ENCODE measurements around the gene CDYL2.

Gene CDYL2

DNA sequence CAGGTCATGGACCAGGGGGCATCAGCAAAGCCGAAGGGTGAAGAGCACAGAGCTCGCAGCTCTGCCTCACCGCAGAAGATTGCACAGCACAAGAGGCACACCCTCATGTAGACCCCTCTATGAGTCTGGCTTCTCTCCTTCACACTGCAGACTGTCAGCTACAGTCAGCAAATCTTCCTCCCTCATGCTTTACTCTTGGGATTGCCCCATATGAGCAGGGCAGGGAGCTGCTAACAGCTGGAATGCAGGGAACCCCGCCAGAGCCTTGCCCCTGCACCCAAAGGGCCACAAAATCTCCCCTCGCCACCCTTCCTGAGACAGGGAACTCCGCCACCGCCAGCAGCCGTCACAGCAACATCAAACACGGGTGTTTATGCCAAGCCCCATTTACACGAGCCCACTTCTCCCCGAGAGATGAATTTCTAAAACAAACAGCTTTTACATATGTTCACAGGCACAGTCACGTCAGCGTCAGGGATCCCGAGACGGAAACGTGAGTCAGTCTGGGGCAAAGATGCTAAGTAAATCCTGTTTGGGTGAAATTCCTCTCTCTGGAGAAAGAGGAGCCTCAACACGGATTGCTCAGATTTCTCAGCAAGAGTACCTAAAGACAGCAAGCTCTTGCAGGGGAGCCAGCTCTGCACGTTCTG is 121.9 kb downstream of the CDYL2 start:
- Histone ChIP-seq H3K27me3 (ENCODE audit: insufficient read depth, low read length, poor library complexity) (no peaks in the 10 kb centered on the region), H2AK5ac (ENCODE audit: low read length) (no peak overlapping the region), H2BK5ac (ENCODE audit: low read length) (no peak overlapping the region), H3K4me3 (ENCODE audit: low read length) (no peak overlapping the region), H3K4me1 (ENCODE audit: control insufficient read depth, low read depth, low read length) (no peaks in the 10 kb centered on the region), H3K4me2 (ENCODE audit: low read length) (no peak overlapping the region), H3K18ac (ENCODE audit: low read length) (no peak overlapping the region), H4K8ac (ENCODE audit: low read depth, low read length) (no peak overlapping the region), H3K56ac (ENCODE audit: low read length) (no peak overlapping the region), H2BK15ac (replicated peaks; ENCODE audit: low read depth) (no peak overlapping the region), H3K36me3 (ENCODE audit: control insufficient read depth, insufficient read depth, low read length) (no peaks in the 10 kb centered on the region), H3K27ac (ENCODE audit: low read depth, low read length) (no peak overlapping the region), H3K4ac (ENCODE audit: low read depth, low read length) (no peak overlapping the region), H3K79me2 (ENCODE audit: control insufficient read depth, insufficient read depth, low read length) (no peaks in the 10 kb centered on the region), H3K9ac (ENCODE audit: low read length) (no peak overlapping the region), H3K79me1 (ENCODE audit: low read length) (no peaks in the 10 kb centered on the region), H4K5ac (ENCODE audit: low read length) (no peak overlapping the region), H2BK120ac (ENCODE audit: low read depth, low read length) (no peak overlapping the region), H3K23ac (ENCODE audit: low read length) (no peak overlapping the region)
- DNase-seq: no peak
- no CpG with 5 or more reads among the region's 18 CpGs for WGBS (ENCODE audit: extremely low coverage, insufficient coverage, low lambda C conversion rate)

DNA sequence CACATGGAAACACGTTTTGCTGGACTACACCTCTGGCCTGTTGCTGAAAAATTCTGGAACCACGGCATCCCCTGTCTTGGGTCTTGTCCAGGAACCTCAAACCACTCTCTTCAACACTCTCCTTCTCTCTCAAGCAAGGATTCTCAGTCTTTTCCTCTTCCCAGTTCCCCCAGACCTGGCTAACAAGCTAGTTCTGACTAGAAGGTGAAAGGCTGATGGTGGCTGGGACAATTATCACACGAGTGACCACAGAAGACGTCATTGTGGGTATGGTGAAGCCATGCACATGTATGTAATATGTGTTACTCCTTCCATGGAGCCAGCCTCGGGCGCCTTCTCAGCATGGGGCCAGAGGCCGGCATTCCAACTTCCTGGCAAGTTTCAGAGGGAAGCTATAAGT is 123.0 kb downstream of the CDYL2 start:
- DNase-seq: no peak

DNA sequence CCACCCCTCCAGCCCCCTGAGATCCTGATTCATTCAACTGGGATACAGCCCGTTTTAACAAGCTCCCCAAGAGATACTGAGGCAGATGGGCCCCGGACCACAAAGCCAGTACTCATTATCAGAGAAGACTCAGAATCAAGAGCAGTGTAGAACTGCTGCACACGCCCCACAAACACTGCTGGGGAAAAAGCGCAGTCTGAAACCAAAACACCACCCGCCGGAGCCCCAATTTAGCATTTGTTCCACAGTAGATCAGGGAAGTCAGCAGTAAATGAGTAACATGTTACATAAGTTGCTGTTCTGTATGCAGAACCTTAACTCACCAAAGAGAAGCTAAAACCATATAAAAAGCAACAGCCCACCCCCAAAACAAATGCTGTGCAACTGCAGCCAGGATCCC is 123.6 kb downstream of the CDYL2 start:
- no CpG with 5 or more reads among the region's 6 CpGs for WGBS (ENCODE audit: extremely low coverage, insufficient coverage, low lambda C conversion rate)
- Histone ChIP-seq H3K23ac (ENCODE audit: low read length) (no peak overlapping the region), H2AK5ac (ENCODE audit: low read length) (no peak overlapping the region), H2BK5ac (ENCODE audit: low read length) (no peak overlapping the region), H3K36me3 (ENCODE audit: control insufficient read depth, insufficient read depth, low read length) (no peaks in the 10 kb centered on the region), H3K27me3 (ENCODE audit: insufficient read depth, low read length, poor library complexity) (no peaks in the 10 kb centered on the region), H3K4ac (ENCODE audit: low read depth, low read length) (no peak overlapping the region), H2BK120ac (ENCODE audit: low read depth, low read length) (no peak overlapping the region), H3K9ac (ENCODE audit: low read length) (no peak overlapping the region), H3K79me2 (ENCODE audit: control insufficient read depth, insufficient read depth, low read length) (no peaks in the 10 kb centered on the region), H3K4me2 (ENCODE audit: low read length) (no peak overlapping the region), H3K4me3 (ENCODE audit: low read length) (no peak overlapping the region), H4K5ac (ENCODE audit: low read length) (no peak overlapping the region), H3K4me1 (ENCODE audit: control insufficient read depth, low read depth, low read length) (no peaks in the 10 kb centered on the region), H4K8ac (ENCODE audit: low read depth, low read length) (no peak overlapping the region), H2BK15ac (replicated peaks; ENCODE audit: low read depth) (no peak overlapping the region), H3K79me1 (ENCODE audit: low read length) (no peaks in the 10 kb centered on the region), H3K27ac (ENCODE audit: low read depth, low read length) (no peak overlapping the region), H3K18ac (ENCODE audit: low read length) (no peak overlapping the region), H3K56ac (ENCODE audit: low read length) (no peak overlapping the region)
- DNase-seq: no peak

More for the DNA sequence above, 123.0 kb downstream of the CDYL2 start:
- no peak overlapping the region for H2BK5ac ChIP-seq (ENCODE audit: low read length)
- no peak overlapping the region for H4K8ac ChIP-seq (ENCODE audit: low read depth, low read length)
- H3K79me1 ChIP-seq (ENCODE audit: low read length): no peaks in the 10 kb centered on the region
- H3K4me1 ChIP-seq (ENCODE audit: control insufficient read depth, low read depth, low read length): no peaks in the 10 kb centered on the region
- no peak overlapping the region for H3K56ac ChIP-seq (ENCODE audit: low read length)
- no peak overlapping the region for H2BK15ac ChIP-seq (replicated peaks; ENCODE audit: low read depth)
- no peak overlapping the region for H3K9ac ChIP-seq (ENCODE audit: low read length)
- H3K4me2 ChIP-seq (ENCODE audit: low read length): no peak overlapping the region
- no CpG with 5 or more reads among the region's 7 CpGs for WGBS (ENCODE audit: extremely low coverage, insufficient coverage, low lambda C conversion rate)
- no peak overlapping the region for H3K4ac ChIP-seq (ENCODE audit: low read depth, low read length)
- H3K36me3 ChIP-seq (ENCODE audit: control insufficient read depth, insufficient read depth, low read length): no peaks in the 10 kb centered on the region
- H2AK5ac ChIP-seq (ENCODE audit: low read length): no peak overlapping the region
- H3K79me2 ChIP-seq (ENCODE audit: control insufficient read depth, insufficient read depth, low read length): no peaks in the 10 kb centered on the region
- no peak overlapping the region for H4K5ac ChIP-seq (ENCODE audit: low read length)
- H2BK120ac ChIP-seq (ENCODE audit: low read depth, low read length): no peak overlapping the region
- no peak overlapping the region for H3K23ac ChIP-seq (ENCODE audit: low read length)
- no peak overlapping the region for H3K4me3 ChIP-seq (ENCODE audit: low read length)
- H3K27me3 ChIP-seq (ENCODE audit: insufficient read depth, low read length, poor library complexity): no peaks in the 10 kb centered on the region
- H3K18ac ChIP-seq (ENCODE audit: low read length): no peak overlapping the region
- no peak overlapping the region for H3K27ac ChIP-seq (ENCODE audit: low read depth, low read length)

DNA sequence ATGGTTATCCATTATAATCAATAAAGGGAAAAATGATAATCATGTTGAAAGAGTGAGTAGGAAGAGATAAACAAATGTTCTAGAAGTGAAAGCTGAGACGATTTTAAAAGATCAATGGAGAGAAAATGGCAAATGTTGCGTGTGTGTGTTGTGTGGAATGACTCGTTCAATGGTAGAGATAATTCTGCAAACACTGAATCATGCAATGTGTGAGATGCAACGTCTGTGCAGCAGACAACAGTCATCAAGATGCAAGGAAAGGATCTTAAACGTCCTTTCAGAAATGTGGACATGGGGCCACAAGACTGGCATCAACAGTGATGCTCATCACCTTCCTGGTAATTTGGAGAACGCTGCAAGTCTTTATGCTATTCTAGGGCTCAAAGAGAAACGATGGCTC is 124.4 kb downstream of the CDYL2 start:
- no peak overlapping the region for H2AK5ac ChIP-seq (ENCODE audit: low read length)
- H2BK5ac ChIP-seq (ENCODE audit: low read length): no peak overlapping the region
- no peaks in the 10 kb centered on the region for H3K79me2 ChIP-seq (ENCODE audit: control insufficient read depth, insufficient read depth, low read length)
- H3K27me3 ChIP-seq (ENCODE audit: insufficient read depth, low read length, poor library complexity): no peaks in the 10 kb centered on the region
- no peaks in the 10 kb centered on the region for H3K4me1 ChIP-seq (ENCODE audit: control insufficient read depth, low read depth, low read length)
- no peak overlapping the region for H3K4me2 ChIP-seq (ENCODE audit: low read length)
- no peak overlapping the region for H2BK15ac ChIP-seq (replicated peaks; ENCODE audit: low read depth)
- no peak overlapping the region for H4K5ac ChIP-seq (ENCODE audit: low read length)
- H3K23ac ChIP-seq (ENCODE audit: low read length): no peak overlapping the region
- no peak overlapping the region for H3K27ac ChIP-seq (ENCODE audit: low read depth, low read length)
- H3K4me3 ChIP-seq (ENCODE audit: low read length): no peak overlapping the region
- H3K79me1 ChIP-seq (ENCODE audit: low read length): no peaks in the 10 kb centered on the region
- H3K56ac ChIP-seq (ENCODE audit: low read length): no peak overlapping the region
- H3K36me3 ChIP-seq (ENCODE audit: control insufficient read depth, insufficient read depth, low read length): no peaks in the 10 kb centered on the region
- H3K9ac ChIP-seq (ENCODE audit: low read length): no peak overlapping the region
- DNase-seq: no peak
- H4K8ac ChIP-seq (ENCODE audit: low read depth, low read length): no peak overlapping the region
- H3K4ac ChIP-seq (ENCODE audit: low read depth, low read length): no peak overlapping the region
- 100% methylated on average over 1 of the region's 7 CpGs for whole genome bisulfite sequencing (ENCODE audit: extremely low coverage, insufficient coverage, low lambda C conversion rate)
- H3K18ac ChIP-seq (ENCODE audit: low read length): no peak overlapping the region
- H2BK120ac ChIP-seq (ENCODE audit: low read depth, low read length): no peak overlapping the region

DNA sequence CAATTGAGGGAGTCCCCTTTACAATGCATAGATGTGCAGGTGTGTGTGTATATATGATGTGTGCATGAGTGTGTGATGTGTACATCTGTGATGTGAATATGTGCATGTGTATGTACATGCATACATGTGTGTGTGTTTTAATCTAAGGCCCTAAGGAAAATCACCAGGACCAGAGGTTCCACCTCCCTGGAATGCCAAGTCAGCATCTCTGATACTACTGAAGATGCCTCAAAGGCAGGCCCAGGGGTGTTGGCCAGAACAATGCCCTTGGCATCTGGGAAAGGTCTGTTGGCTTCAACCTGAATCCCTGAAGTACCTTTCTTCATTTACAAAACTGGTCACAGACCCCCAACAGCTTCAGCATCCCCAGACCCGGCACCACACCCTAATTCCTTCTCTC is 129.5 kb downstream of the CDYL2 start:
- H3K36me3 ChIP-seq (ENCODE audit: control insufficient read depth, insufficient read depth, low read length): no peaks in the 10 kb centered on the region
- H4K8ac ChIP-seq (ENCODE audit: low read depth, low read length): no peak overlapping the region
- H3K79me2 ChIP-seq (ENCODE audit: control insufficient read depth, insufficient read depth, low read length): no peaks in the 10 kb centered on the region
- no peak overlapping the region for H3K4me2 ChIP-seq (ENCODE audit: low read length)
- H4K5ac ChIP-seq (ENCODE audit: low read length): no peak overlapping the region
- no peak overlapping the region for H3K4ac ChIP-seq (ENCODE audit: low read depth, low read length)
- H2BK15ac ChIP-seq (replicated peaks; ENCODE audit: low read depth): no peak overlapping the region
- H3K56ac ChIP-seq (ENCODE audit: low read length): no peak overlapping the region
- no peaks in the 10 kb centered on the region for H3K27me3 ChIP-seq (ENCODE audit: insufficient read depth, low read length, poor library complexity)
- H3K9ac ChIP-seq (ENCODE audit: low read length): no peak overlapping the region
- WGBS (ENCODE audit: extremely low coverage, insufficient coverage, low lambda C conversion rate): no CpG with 5 or more reads among the region's 1 CpG
- DNase-seq: no peak
- H2BK120ac ChIP-seq (ENCODE audit: low read depth, low read length): no peak overlapping the region
- H3K4me3 ChIP-seq (ENCODE audit: low read length): no peak overlapping the region
- H2BK5ac ChIP-seq (ENCODE audit: low read length): no peak overlapping the region
- H3K27ac ChIP-seq (ENCODE audit: low read depth, low read length): no peak overlapping the region
- H3K18ac ChIP-seq (ENCODE audit: low read length): no peak overlapping the region
- H3K79me1 ChIP-seq (ENCODE audit: low read length): no peaks in the 10 kb centered on the region
- H2AK5ac ChIP-seq (ENCODE audit: low read length): no peak overlapping the region
- H3K23ac ChIP-seq (ENCODE audit: low read length): no peak overlapping the region
- H3K4me1 ChIP-seq (ENCODE audit: control insufficient read depth, low read depth, low read length): no peaks in the 10 kb centered on the region

DNA sequence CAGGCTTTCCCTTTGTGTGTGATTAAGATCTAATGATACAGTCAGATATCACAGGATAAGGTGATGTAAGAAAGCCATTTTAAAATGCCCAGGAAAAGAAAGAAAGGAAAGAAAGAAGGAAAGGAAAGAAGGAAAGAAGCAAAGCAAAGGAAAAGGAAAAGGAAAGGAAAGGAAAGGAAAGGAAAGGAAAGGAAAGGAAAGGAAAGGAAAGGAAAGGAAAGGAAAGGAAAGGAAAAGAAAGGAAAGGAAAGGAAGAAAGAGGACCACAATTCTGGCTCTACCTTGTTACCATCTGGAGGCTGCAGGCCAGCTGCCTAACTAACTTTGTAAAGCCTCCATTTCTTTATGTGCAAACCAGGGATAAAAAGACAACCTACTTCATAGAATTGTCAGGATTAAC is 132.0 kb downstream of the CDYL2 start:
- no peak overlapping the region for H3K4me3 ChIP-seq (ENCODE audit: low read length)
- no peak overlapping the region for H4K5ac ChIP-seq (ENCODE audit: low read length)
- H2BK120ac ChIP-seq (ENCODE audit: low read depth, low read length): no peak overlapping the region
- no peak overlapping the region for H3K27ac ChIP-seq (ENCODE audit: low read depth, low read length)
- no peak overlapping the region for H3K56ac ChIP-seq (ENCODE audit: low read length)
- no peaks in the 10 kb centered on the region for H3K27me3 ChIP-seq (ENCODE audit: insufficient read depth, low read length, poor library complexity)
- H3K79me2 ChIP-seq (ENCODE audit: control insufficient read depth, insufficient read depth, low read length): no peaks in the 10 kb centered on the region
- H3K4me2 ChIP-seq (ENCODE audit: low read length): no peak overlapping the region
- H3K4ac ChIP-seq (ENCODE audit: low read depth, low read length): no peak overlapping the region
- no peaks in the 10 kb centered on the region for H3K79me1 ChIP-seq (ENCODE audit: low read length)
- no peak overlapping the region for H2BK5ac ChIP-seq (ENCODE audit: low read length)
- H3K23ac ChIP-seq (ENCODE audit: low read length): no peak overlapping the region
- H3K4me1 ChIP-seq (ENCODE audit: control insufficient read depth, low read depth, low read length): no peaks in the 10 kb centered on the region
- no peak overlapping the region for H3K18ac ChIP-seq (ENCODE audit: low read length)
- H4K8ac ChIP-seq (ENCODE audit: low read depth, low read length): no peak overlapping the region
- DNase-seq: no peak
- H2BK15ac ChIP-seq (replicated peaks; ENCODE audit: low read depth): no peak overlapping the region
- no peak overlapping the region for H2AK5ac ChIP-seq (ENCODE audit: low read length)
- H3K36me3 ChIP-seq (ENCODE audit: control insufficient read depth, insufficient read depth, low read length): no peaks in the 10 kb centered on the region
- no peak overlapping the region for H3K9ac ChIP-seq (ENCODE audit: low read length)

Data from mesendoderm (in vitro differentiated cells).